ENCODE measurements around the gene ZNF148. TPM values are rescaled to one million over a fixed set of nuclear protein-coding genes. Genes with fewer than 3 reads are reported as not detected.
A peak's percentile ranks its signal among the peaks of the same experiment; 100 is the strongest.

ZNF148 gene
- total and polyA plus RNA-seq, 2 of the 4 experiments (the other 2 are of a cell fraction), result 9.4 to 65.2 TPM

DNA sequence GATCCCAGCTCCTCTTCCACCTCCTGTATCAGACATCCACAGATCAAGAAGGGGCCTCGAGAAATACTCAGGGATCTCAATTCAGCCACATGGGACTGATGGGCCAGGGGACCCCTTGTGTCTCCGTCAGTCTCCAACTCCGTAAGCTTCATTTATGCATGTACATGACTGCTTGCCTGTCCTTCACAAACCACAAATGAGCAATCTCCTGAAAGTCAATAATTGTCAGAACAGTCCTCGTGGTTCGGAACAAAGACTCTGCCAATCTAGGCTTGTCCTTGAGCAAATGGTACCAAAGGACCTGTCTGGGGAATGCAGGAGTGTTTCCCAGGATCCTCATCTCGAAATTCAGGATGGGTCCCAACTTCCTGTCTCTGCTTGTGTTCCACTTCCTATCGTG is 183.4 kb downstream of the ZNF148 start:
- dilution Hi-C loops (cut with HindIII; ENCODE audit: low sequenced_read_pairs, unreplicated experiment) (no loop called here), in situ Hi-C loops (cut with MboI; ENCODE audit: low sequenced_read_pairs) (no loop called here), intact Hi-C loops (cut with micrococcal nuclease) (loop anchor here (10.0 kb wide), 1 partner anchor 267 kb away; no protein-coding TSS in a partner anchor)
- H3K4me1 ChIP-seq (ENCODE audit: control insufficient read depth, insufficient read depth, low read length), result peaks cover 20% of the 10 kb centered on the region
- TF ChIP-seq RAD21 (IDR thresholded peaks at IDR 0.05; ENCODE audit: low read length) (no peak), FOS (IDR thresholded peaks at IDR 0.05; ENCODE audit: low read depth, low read length) (no peak), MAFK (IDR thresholded peaks at IDR 0.05; ENCODE audit: low read depth, low read length) (no peak), RCOR1 (IDR thresholded peaks at IDR 0.05; ENCODE audit: insufficient replicate concordance, low read length) (no peak), RFX5 (IDR thresholded peaks at IDR 0.05; ENCODE audit: low read depth, low read length) (no peak), MAZ (IDR thresholded peaks at IDR 0.05; ENCODE audit: borderline replicate concordance, low read depth, low read length) (no peak), MXI1 (IDR thresholded peaks at IDR 0.05; ENCODE audit: borderline replicate concordance, low read depth, low read length) (no peak)
- TF ChIP-seq, protein P1, sequence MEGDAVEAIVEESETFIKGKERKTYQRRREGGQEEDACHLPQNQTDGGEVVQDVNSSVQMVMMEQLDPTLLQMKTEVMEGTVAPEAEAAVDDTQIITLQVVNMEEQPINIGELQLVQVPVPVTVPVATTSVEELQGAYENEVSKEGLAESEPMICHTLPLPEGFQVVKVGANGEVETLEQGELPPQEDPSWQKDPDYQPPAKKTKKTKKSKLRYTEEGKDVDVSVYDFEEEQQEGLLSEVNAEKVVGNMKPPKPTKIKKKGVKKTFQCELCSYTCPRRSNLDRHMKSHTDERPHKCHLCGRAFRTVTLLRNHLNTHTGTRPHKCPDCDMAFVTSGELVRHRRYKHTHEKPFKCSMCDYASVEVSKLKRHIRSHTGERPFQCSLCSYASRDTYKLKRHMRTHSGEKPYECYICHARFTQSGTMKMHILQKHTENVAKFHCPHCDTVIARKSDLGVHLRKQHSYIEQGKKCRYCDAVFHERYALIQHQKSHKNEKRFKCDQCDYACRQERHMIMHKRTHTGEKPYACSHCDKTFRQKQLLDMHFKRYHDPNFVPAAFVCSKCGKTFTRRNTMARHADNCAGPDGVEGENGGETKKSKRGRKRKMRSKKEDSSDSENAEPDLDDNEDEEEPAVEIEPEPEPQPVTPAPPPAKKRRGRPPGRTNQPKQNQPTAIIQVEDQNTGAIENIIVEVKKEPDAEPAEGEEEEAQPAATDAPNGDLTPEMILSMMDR (conservative IDR thresholded peaks at IDR 0.05; ENCODE audit: low read depth, low read length), result no peak
- no peak overlapping the region for H3K18ac ChIP-seq (ENCODE audit: low read depth, low read length)
- 0 out of 2 replicates have a peak, but pooled peaks cover 1% of the 10 kb centered on the region for H3K27me3 ChIP-seq (ENCODE audit: control insufficient read depth, insufficient read depth, low read length)
- no peak overlapping the region for H3K9ac ChIP-seq (ENCODE audit: low read depth, low read length)
- H4K5ac ChIP-seq (ENCODE audit: low read depth, low read length), result no peak overlapping the region
- no peak overlapping the region for H2BK5ac ChIP-seq (ENCODE audit: low read depth, low read length, poor library complexity, severe bottlenecking)
- no peaks in the 10 kb centered on the region; the same call in 1 of the 2 replicates for H3K9me3 ChIP-seq (ENCODE audit: control insufficient read depth, insufficient read depth, low read length)
- no peak overlapping the region for H3K4me3 ChIP-seq (ENCODE audit: insufficient read depth, low read depth, low read length)
- H2AK5ac ChIP-seq (ENCODE audit: low read depth, low read length), result no peak overlapping the region
- H2AFZ ChIP-seq (replicated peaks; ENCODE audit: low read length, poor library complexity), result peak overlapping the region; percentile 9
- H3K36me3 ChIP-seq (ENCODE audit: control insufficient read depth, insufficient read depth, low read length), result no peaks in the 10 kb centered on the region
- no TSS peak for BruUV-seq (replicated peaks)
- DNase-seq (no peak), ATAC-seq (ENCODE audit: low read depth) (no peak)
- H4K20me1 ChIP-seq (ENCODE audit: insufficient read depth, low read length), result peaks cover 4% of the 10 kb centered on the region; the same call in 1 of the 2 replicates
- H3K79me1 ChIP-seq (ENCODE audit: low read depth in 1 of 2, low read length in 2 of 2), result no peaks in the 10 kb centered on the region
- peak overlapping the region; percentile 50 for H2AK9ac ChIP-seq (replicated peaks; ENCODE audit: low read depth, low read length, poor library complexity)
- ChIA-PET CTCF (no interaction called here), POLR2A (ENCODE audit: unreplicated experiment) (no interaction called here)
- H3K23ac ChIP-seq (ENCODE audit: low read depth, low read length), result no peak overlapping the region
- H3K4ac ChIP-seq (ENCODE audit: low read depth, low read length), result no peak overlapping the region; the same call in 1 of the 2 replicates
- peak overlapping the region; percentile 54; the same call in 1 of the 2 replicates for H2BK20ac ChIP-seq (ENCODE audit: low read depth, low read length)
- no peak overlapping the region for H2BK15ac ChIP-seq (ENCODE audit: low read depth, low read length)
- no peak overlapping the region for H3K14ac ChIP-seq (replicated peaks; ENCODE audit: low read depth, low read length)
- H3K9me1 ChIP-seq (ENCODE audit: insufficient read depth, low read length), result peaks cover 12% of the 10 kb centered on the region; the same call in 1 of the 2 replicates
- no peak overlapping the region for H3K27ac ChIP-seq (ENCODE audit: insufficient read depth, low read length)
- no peak overlapping the region for H3K4me2 ChIP-seq (ENCODE audit: low read depth, low read length)
- H2BK120ac ChIP-seq (ENCODE audit: low read depth, low read length), result no peak overlapping the region; the same call in 1 of the 2 replicates
- H4K8ac ChIP-seq (ENCODE audit: low read depth in 2 of 2, low read length in 2 of 2), result no peak overlapping the region; a peak in 1 of 4 replicates
- WGBS, 2 experiments (ENCODE audit: extremely low coverage in 2 of 2, insufficient read length in 1 of 2), result 100% methylated on average over 3 of the region's 7 CpGs; no CpG with 5 or more reads in 1 of the 2 experiments
- H3K56ac ChIP-seq (ENCODE audit: extremely low read depth, insufficient read depth, low read length), result no peak overlapping the region
- H4K91ac ChIP-seq (ENCODE audit: insufficient read depth, low read depth, low read length), result no peak overlapping the region

All from IMR-90 (cell line).